Frontal cortex (tissue), 4 donors: ENCODE measurements around the gene WDR38. TPM values are rescaled to one million over a fixed set of nuclear protein-coding genes. Genes with fewer than 3 reads are reported as not detected.

ENCODE experiments used
- DNase-seq, 2 donors: peaks; one replicate each; pipeline ENCODE4 v3.0.0; 2012; ENCODE audit warnings: low spot score in 2 of 2
- FAIRE-seq: peaks from 2 replicates; lab custom pipeline; 2012; peaks lifted over from hg19 to GRCh38; lab: Jason Lieb, UNC
- total RNA-seq: library from RNA; depleted of rRNA; stranded (reverse); fragments of >200 nt; gene quantifications from one replicate; pipeline ENCODE4 v1.2.3, GENCODE V29; 2014
- donor health status: control.
- donor health status: control.
- donor health status: control.

WDR38 gene
- total RNA-seq, 1 donor from 2014 or later = not detected

- DNase-seq (no peak), FAIRE-seq (no peak)
These were observed 2.9 kb downstream of the WDR38 start for GRCh38 chr9:124855944-124856765.

GRCh38 chr9:124857533-124858162 lies 4.4 kb downstream of the WDR38 start:
- FAIRE-seq (no peak), DNase-seq (no peak)

- DNase-seq (no peak), FAIRE-seq (no peak)
These were observed 5.2 kb downstream of the WDR38 start for GRCh38 chr9:124858330-124859046.

DNA sequence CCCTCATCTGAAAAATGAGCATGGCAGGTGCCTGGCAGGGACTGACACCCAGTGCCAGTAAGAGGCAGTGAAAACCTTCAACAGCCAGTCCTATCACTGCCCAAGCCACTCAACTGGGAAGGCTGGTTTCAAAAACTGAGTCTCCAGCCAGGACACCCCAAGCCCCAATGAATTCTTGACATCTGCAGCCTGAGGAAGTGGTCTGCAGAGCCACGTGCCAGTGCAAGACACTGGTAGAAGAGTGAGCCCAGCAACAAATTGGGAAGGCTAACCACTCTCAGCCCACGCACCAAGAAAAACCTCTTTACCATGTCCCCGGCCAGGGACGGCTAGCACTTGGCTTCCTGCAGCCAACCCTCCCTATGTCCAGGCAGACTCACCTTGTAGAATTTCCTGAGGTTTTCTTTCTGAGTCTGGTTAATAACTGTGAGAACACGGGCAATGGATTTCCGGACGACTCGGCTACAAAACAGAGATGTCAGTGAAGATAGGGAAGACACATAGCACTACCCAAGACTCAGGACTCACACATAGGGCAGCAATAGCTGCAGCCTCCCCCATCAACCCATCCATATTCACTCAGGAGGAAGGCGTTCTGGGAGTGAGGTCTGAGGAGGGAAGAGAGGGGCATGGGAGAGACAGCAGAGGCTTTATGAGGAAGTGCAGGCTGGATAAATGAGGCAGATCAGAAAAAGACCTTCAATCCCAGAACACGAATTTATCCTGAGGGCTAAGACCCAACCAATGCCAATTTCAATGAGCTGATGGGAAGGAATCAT lies 6.7 kb downstream of the WDR38 start:
- no peak for DNase-seq
- FAIRE-seq = no peak

GRCh38 chr9:124860582-124861341 lies 7.5 kb downstream of the WDR38 start:
- FAIRE-seq (no peak), DNase-seq (no peak)

DNA sequence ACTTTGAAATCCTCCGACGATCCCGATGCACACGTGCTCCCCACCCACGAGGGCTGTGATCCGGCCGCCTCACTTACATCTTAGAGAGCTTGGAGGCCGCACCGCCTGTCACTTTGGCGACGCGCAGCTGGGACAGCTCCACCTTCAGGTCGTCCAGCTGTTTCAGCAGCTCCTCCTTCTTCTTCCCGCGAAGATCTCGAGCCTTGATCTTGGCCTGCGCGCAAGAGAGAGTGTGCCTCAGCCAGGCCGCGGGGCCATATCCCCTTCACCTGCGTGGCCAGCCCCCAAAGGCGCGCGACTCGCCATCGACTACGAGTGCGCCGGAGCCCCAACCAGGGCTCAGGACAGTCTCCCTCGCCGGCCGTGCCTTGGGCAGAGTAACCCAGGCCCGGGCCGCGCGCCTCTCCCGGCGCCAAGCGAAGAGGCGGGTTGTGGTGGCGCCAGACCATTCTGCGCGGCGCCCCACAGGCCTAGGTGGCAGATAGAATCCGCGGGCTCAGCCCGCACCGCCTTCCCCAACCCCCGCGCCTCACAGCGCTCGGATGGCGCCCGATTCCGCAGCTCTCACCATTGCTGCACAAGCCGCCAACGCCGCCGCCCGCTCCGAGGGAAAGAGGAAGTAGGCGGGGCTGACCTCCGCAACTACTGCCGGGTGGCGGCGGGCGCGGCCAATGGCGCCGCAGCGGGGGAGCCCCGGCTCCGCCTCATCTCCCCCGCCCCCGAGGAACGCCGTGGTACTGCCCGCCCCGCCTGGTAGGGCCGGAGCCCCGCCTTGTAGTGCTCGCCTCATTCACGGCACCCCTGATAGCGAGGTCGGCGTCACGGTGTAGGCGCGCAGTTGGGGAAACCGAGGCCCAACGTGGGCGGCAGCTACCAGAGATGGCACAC lies 8.3 kb downstream of the WDR38 start, which contains the start of the genes ARPC5L and RPL35:
Gene ARPC5L, plus strand, starts transcription at position 789 of the 888 bp plus-strand sequence. CDS start 7,161 bp downstream, outside the sequence.
Gene RPL35, minus strand, starts transcription at position 616 of the 888 bp plus-strand sequence. Its CDS starts 45 bp downstream, at position 571.
- DNase-seq (peak; percentile 99), FAIRE-seq (no peak)

GRCh38 chr9:124863371-124863871 lies 10.2 kb downstream of the WDR38 start:
- DNase-seq = no peak
- no peak for FAIRE-seq

- FAIRE-seq (no peak), DNase-seq (peak; percentile 98 to 99)
These were observed 15.5 kb downstream of the WDR38 start for GRCh38 chr9:124868511-124869465.

DNA sequence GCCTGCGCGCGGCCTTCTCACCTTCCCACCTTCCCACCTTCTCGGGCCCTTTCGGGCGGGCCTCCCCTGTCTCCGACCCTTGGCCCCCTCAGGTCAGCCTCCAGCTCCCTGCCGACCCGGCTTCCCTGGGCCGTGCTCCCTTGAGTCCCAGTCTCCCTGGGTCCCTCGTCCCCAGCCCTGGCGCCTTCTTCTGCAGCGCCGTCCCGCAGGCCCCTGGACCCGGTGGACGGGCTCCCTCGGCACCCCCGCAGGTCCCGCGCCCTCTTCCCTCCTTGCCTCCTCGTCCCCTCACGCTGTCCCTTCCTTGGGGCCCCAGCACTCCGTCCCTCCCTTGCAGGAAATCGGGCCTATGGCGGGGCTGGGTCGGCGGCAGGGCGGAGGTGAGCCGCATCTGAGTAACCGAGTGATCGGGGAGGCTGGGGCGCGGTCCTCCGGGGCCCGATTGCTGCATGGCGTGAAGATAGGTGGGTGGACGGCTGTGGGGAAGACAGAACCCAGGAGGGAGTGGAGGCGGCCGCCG lies 16.3 kb downstream of the WDR38 start:
- FAIRE-seq (no peak), DNase-seq (no peak)

DNA sequence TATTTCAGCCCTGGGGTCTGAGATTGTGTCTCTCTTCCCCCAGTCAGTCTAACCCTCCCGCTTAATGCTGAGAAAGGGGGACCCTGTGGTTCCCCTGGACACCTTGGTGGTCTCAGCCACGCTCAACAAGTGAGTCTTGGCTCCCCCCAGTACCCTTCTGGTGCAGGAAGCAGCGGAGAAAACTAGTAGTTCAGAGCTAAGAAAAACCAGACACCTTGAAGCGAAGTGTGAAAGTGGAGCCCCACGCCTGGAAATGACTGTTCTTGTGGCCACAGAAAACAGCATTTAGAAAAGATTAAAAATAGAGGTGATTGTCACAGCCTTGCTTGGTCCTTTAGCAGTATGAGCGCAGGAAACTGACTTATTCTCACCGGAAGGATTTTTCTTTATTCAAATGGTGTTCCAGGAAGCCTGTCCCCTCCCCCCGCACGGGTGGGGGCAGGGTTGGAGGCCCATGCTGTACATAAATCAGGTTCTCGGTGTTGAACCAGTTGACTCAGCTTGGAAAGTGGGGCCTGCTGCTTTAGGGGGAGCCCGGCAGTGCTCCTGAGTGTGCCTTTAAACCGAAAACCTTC lies 16.8 kb downstream of the WDR38 start:
- DNase-seq (no peak), FAIRE-seq (no peak)

DNA sequence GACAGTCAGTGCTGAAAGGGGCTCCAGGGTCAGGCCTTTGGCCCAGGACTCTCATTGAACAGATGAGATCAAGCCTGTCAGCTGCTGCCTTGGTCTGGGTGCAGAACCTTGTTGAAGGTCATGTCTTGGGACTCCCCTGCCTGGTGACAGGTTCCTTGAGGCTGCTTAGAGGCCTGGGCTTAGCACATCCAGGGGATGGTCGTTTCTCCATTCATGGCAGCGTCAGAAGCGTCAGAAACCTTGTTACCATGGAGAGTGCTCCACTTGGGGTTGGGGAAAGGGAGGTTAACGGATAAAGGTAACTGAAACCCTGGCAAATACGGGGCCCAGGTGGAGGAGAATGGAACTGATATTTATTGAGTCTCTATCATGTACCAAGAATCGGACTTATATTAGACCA lies 17.5 kb downstream of the WDR38 start:
- FAIRE-seq (no peak), DNase-seq (no peak)

GRCh38 chr9:124871156-124871561 lies 17.9 kb downstream of the WDR38 start:
- no peak for FAIRE-seq
- no peak for DNase-seq

GRCh38 chr9:124873664-124874063 lies 20.4 kb downstream of the WDR38 start:
- no peak for FAIRE-seq
- no peak for DNase-seq

- DNase-seq (no peak), FAIRE-seq (no peak)
These were observed 22.2 kb downstream of the WDR38 start for GRCh38 chr9:124875501-124875900.

GRCh38 chr9:124877021-124877782 lies 23.9 kb downstream of the WDR38 start:
- DNase-seq (no peak), FAIRE-seq (no peak)
